A549 (cell line): ENCODE results near the gene AGBL4.

Experiments
- ESRRA ChIP-seq: fragments of 150-350 bp; IDR thresholded peaks from 2 replicates; pipeline ENCODE4 v1.6.1; 2014; ENCODE audit warnings: mild to moderate bottlenecking, low read length, borderline replicate concordance
- HES2 ChIP-seq: fragments of >200 bp; sonication (Bioruptor Twin); formaldehyde crosslinking; IDR thresholded peaks from 2 replicates; pipeline ENCODE4 v1.6.1; 2016
- POLR2AphosphoS2 ChIP-seq: conservative IDR thresholded peaks from 2 replicates; pipeline ENCODE4 v1.6.1; 2012; ENCODE audit warnings: low read length, improper control_type of control experiment, inconsistent platforms
- RFX5 ChIP-seq: fragments of 450-650 bp; IDR thresholded peaks from 2 replicates; pipeline ENCODE4 v1.7.1; 2014; ENCODE audit warnings: antibody characterized with exemption, mild to moderate bottlenecking, moderate library complexity
- SREBF2 ChIP-seq: fragments of 450-650 bp; IDR thresholded peaks from 2 replicates; pipeline ENCODE4 v1.6.1; 2014; ENCODE audit warnings: mild to moderate bottlenecking, moderate library complexity
- TF ChIP-seq, protein P1 (sequence below): fragments of >200 bp; sonication (Bioruptor Twin); formaldehyde crosslinking; IDR thresholded peaks from 3 replicates; pipeline ENCODE4 v1.5.1; 2016

GRCh38 chr1:48831120-48831978 lies 1192.4 kb downstream of the AGBL4 start:
- no peak for TF ChIP-seq ESRRA
- TF ChIP-seq RFX5 = no peak
- no peak for TF ChIP-seq POLR2AphosphoS2
- TF ChIP-seq SREBF2 = no peak
- no peak for TF ChIP-seq HES2
- TF ChIP-seq, protein P1, sequence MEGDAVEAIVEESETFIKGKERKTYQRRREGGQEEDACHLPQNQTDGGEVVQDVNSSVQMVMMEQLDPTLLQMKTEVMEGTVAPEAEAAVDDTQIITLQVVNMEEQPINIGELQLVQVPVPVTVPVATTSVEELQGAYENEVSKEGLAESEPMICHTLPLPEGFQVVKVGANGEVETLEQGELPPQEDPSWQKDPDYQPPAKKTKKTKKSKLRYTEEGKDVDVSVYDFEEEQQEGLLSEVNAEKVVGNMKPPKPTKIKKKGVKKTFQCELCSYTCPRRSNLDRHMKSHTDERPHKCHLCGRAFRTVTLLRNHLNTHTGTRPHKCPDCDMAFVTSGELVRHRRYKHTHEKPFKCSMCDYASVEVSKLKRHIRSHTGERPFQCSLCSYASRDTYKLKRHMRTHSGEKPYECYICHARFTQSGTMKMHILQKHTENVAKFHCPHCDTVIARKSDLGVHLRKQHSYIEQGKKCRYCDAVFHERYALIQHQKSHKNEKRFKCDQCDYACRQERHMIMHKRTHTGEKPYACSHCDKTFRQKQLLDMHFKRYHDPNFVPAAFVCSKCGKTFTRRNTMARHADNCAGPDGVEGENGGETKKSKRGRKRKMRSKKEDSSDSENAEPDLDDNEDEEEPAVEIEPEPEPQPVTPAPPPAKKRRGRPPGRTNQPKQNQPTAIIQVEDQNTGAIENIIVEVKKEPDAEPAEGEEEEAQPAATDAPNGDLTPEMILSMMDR = no peak
